NT2/D1 (cell line): ENCODE measurements around the gene C9orf152.

ENCODE experiments used
- DNase-seq: peaks from one replicate; pipeline ENCODE4 v3.0.0-alpha.2; 2011; ENCODE audit warnings: low read depth, low spot score
- H3K27me3 ChIP-seq: 2 replicates; pipeline ENCODE4 v1.6.0; 2011; ENCODE audit warnings: mild to moderate bottlenecking; ENCODE audit not compliant: insufficient read length, insufficient read depth
- H3K36me3 ChIP-seq: 2 replicates; pipeline ENCODE4 v1.6.1; 2011; ENCODE audit warnings: mild to moderate bottlenecking, low read length, mixed read lengths; ENCODE audit not compliant: insufficient read depth, insufficient read length
- H3K4me1 ChIP-seq: 2 replicates; pipeline ENCODE4 v1.5.1; 2011; ENCODE audit not compliant: insufficient read depth, insufficient read length
- H3K4me3 ChIP-seq: 2 replicates; pipeline ENCODE4 v1.5.1; 2011; ENCODE audit warnings: low read depth; ENCODE audit not compliant: insufficient read length
- H3K9ac ChIP-seq: 2 replicates; pipeline ENCODE4 v1.6.0; 2011; ENCODE audit warnings: low read depth; ENCODE audit not compliant: insufficient read length
- H3K9me3 ChIP-seq: 2 replicates; pipeline ENCODE4 v1.5.1; 2011; ENCODE audit warnings: mild to moderate bottlenecking, low read length; ENCODE audit not compliant: insufficient read depth
- SUZ12 ChIP-seq: IDR thresholded peaks from 2 replicates; pipeline ENCODE4 v1.6.1; 2011; ENCODE audit not compliant: insufficient read length, insufficient read depth; ENCODE audit errors: extremely low read depth
- YY1 ChIP-seq: IDR thresholded peaks from 2 replicates; pipeline ENCODE4 v1.6.1; 2011; ENCODE audit not compliant: insufficient read length, insufficient read depth
- ZNF274 ChIP-seq: IDR thresholded peaks from 2 replicates; pipeline ENCODE4 v1.6.1; 2011; ENCODE audit warnings: mild to moderate bottlenecking, low read depth, low read length

Gene C9orf152

DNA sequence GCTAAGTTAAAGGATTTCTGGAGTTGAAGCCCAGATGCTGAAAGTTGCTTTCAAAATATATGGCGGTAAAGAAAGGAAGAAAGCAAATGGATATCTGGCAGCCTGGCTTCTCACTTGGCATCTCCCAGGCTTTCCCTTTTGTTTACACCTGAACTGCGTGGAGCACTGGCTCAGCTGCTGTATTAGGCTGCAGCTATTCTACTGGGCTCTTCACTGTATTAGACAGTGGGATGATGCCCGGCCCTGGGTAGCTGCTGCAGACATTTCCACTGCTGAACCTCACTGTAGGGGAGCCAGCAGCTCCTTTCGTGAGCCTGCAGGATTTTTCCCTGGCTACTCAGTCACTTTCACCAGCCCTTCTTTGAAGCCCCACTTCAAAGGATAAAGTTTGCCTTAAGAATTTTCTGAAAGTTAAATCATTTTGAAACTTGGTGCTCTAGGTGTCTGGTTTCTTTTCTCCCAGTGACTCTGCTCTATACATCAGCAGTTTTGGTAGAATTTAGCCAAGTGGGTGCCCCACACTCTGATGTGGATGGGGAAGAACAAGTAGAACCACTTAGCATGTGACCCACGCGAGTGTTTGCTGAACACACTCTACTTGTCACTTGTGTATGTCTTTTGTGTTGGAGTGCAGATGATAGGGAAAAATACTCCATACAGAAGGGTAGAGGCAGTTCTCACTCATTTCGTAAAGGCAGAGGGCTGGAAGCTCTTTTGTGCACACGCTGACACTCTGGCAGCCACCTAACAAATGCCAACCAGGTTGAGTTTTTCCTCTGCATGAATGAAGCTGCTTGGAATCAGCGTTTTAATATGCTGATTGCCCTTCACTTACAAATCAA, 49.9 kb downstream of the C9orf152 start:
- Histone ChIP-seq H3K9ac (no peak overlapping the region), H3K4me3 (no peak overlapping the region), H3K27me3 (no peaks in the 10 kb centered on the region), H3K4me1 (peaks cover 5% of the 10 kb centered on the region), H3K36me3 (peaks cover 86% of the 10 kb centered on the region), H3K9me3 (no peaks in the 10 kb centered on the region)
- TF ChIP-seq SUZ12 (no peak), YY1 (no peak), ZNF274 (no peak)
- no peak for DNase-seq

DNA sequence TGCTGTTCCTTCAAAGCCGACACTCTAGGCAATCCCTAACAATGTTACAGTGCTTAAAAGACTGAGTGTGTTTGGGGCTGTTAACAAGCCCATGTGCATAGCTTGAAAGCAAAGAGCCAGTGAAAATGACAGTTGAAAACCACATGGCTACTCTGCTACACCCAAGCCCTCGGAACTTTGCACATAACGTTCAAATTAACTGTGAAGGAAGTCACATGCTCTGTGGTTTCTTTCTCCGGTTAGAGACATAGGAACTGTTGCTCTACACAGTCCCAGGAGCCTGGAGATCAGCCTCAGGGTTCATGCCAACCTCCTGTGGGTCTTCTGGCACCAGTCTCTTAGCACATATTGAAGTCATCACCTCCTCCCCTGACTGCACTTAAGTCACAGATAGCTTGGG, 51.1 kb downstream of the C9orf152 start:
- H3K4me3 ChIP-seq, result no peak overlapping the region
- no peaks in the 10 kb centered on the region for H3K9me3 ChIP-seq
- DNase-seq, result no peak
- H3K36me3 ChIP-seq, result peaks cover 89% of the 10 kb centered on the region
- H3K27me3 ChIP-seq, result no peaks in the 10 kb centered on the region
- peaks cover 5% of the 10 kb centered on the region for H3K4me1 ChIP-seq
- no peak overlapping the region for H3K9ac ChIP-seq
- TF ChIP-seq SUZ12 (no peak), YY1 (no peak), ZNF274 (no peak)

DNA sequence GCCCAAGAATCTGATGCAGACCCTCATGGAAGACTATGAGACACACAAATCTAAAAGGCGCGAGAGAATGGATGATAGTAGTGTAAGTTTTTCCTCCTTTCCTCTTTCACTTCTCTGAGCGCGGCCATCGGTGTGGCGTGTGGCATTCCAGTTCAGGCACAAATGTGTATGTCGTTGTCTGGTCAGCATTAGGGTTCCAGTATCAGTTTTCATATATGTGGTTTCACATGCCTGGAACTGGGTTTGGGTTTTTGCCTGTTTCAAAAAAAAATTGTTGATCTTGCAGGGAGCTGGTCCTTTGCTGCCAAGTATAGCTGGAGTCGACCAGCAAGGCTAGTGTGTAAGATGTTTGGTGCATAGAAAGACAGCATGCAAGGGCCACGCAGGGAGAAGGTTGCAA, 51.5 kb downstream of the C9orf152 start:
- DNase-seq, result no peak
- no peaks in the 10 kb centered on the region for H3K9me3 ChIP-seq
- TF ChIP-seq SUZ12 (no peak), ZNF274 (no peak), YY1 (no peak)
- H3K27me3 ChIP-seq, result no peaks in the 10 kb centered on the region
- H3K9ac ChIP-seq, result no peak overlapping the region
- peaks cover 89% of the 10 kb centered on the region for H3K36me3 ChIP-seq
- peaks cover 5% of the 10 kb centered on the region for H3K4me1 ChIP-seq
- H3K4me3 ChIP-seq, result no peak overlapping the region

DNA sequence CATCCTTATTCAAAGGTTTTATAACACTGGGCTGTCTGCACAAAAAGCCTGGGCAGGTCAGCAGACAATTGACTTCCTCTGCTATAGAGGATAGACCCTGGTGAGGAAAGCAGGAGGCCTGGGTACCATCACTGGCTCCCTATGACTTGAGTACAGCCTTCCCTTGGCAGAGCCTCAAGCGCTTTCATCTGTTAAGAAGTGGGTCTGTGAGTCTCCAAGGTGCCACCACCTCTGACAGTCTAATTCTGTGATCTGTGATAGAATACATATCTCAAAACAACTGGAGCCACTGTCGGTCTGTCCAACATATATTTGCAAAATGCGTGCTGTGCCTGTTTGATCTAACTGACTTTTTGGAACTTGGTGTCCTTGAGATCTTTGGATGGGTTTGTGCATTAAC, 52.2 kb downstream of the C9orf152 start:
- Histone ChIP-seq H3K36me3 (peaks cover 84% of the 10 kb centered on the region), H3K4me3 (no peak overlapping the region), H3K4me1 (peaks cover 5% of the 10 kb centered on the region), H3K27me3 (no peaks in the 10 kb centered on the region), H3K9ac (no peak overlapping the region), H3K9me3 (no peaks in the 10 kb centered on the region)
- TF ChIP-seq YY1 (no peak), ZNF274 (no peak), SUZ12 (no peak)
- DNase-seq, result no peak

DNA sequence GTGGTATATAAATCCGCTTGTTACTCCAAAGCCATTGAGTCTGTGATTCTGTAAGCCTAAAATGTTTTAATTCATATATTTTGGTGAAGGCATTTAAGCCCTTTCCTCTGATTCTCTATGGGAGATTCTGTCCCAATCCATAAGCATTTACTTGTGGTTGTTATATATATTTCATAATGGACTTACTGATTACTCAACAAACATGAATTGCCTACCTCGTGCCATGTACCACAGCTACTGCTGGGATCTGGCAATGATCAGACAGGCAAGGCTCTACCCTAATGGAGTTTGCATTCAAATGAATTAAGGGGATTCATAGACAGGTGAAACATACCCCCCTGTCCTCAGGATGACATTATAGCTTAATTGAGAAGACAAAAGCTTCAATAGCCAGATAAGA, 54.5 kb downstream of the C9orf152 start:
- Histone ChIP-seq H3K4me1 (peaks cover 5% of the 10 kb centered on the region), H3K9ac (no peak overlapping the region), H3K36me3 (peaks cover 84% of the 10 kb centered on the region), H3K9me3 (no peaks in the 10 kb centered on the region), H3K4me3 (no peak overlapping the region), H3K27me3 (no peaks in the 10 kb centered on the region)
- no peak for DNase-seq
- no peak for TF ChIP-seq SUZ12
- TF ChIP-seq ZNF274, result no peak
- TF ChIP-seq YY1, result no peak

DNA sequence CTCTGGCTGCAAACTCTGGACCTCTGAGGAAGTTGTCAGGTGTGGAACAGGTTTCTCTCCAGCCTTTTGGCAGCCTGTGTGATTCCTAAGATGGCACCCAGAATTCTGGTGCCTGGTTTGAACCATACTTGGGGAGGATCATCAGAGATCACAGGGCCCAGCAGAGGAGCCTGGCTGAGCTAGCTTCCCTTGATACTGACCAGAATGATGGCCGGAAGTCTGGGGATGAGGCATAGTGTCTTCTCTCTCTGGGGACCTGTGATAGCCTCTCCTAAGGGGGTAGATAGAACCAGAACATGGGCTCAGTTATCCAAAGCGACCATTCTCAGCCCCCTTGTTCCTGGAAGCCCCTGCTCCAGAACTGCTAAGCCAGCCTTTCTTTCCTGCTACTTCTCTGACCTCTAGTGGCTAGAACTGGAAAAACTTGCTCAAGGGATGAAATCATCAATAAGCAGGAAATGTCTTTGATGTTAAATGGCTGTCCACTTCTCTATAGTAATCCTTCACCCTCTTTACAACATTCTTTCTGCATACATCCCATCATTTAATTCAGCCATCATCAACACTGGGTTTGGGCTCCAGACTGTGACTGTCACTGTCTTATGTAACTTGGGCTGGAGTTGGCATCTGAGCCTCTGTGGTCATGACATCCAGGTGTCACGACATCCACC, 55.1 kb downstream of the C9orf152 start:
- Histone ChIP-seq H3K27me3 (no peaks in the 10 kb centered on the region), H3K9me3 (no peaks in the 10 kb centered on the region), H3K4me3 (no peak overlapping the region), H3K4me1 (peaks cover 4% of the 10 kb centered on the region), H3K9ac (no peak overlapping the region), H3K36me3 (peaks cover 82% of the 10 kb centered on the region)
- no peak for TF ChIP-seq SUZ12
- TF ChIP-seq YY1, result no peak
- no peak for TF ChIP-seq ZNF274
- peak; percentile 38 for DNase-seq
